Caco-2 (cell line): ENCODE data around the gene BCL2L2. TPM values are rescaled to one million over a fixed set of nuclear protein-coding genes. Genes with fewer than 3 reads are reported as not detected.
"Not testable (repeated sequence)": the region's sequence is repeated elsewhere in the genome, so short reads cannot be mapped to it uniquely, and the experiment has no call there.

ENCODE experiments used
- BruUV-seq: library from RNA; stranded (reverse); fragments of 400-500 nt; replicated peaks from 2 replicates; lab custom pipeline; 2021; lab: Mats Ljungman, UMichigan
- CTCF ChIA-PET: fragments of 300-600 bp; sonication (Branson Sonifier 250); formaldehyde crosslinking; loops from one replicate; lab custom pipeline; 2022; ENCODE audit warnings: antibody characterized with exemption; lab: Charles Lee
- POLR2A ChIA-PET: fragments of 300-600 bp; sonication (Branson Sonifier 250); formaldehyde crosslinking; loops from one replicate; lab custom pipeline; 2022; ENCODE audit warnings: antibody characterized with exemption; lab: Charles Lee
- DNase-seq, 2 experiments: peaks; one replicate each; pipeline versions ENCODE4 v3.0.0 to v3.0.0-alpha.2; 2020 to 2022
- H3K27me3 ChIP-seq: replicated peaks from 2 replicates; pipeline ENCODE4 v1.6.0; 2011; ENCODE audit warnings: low read length; ENCODE audit not compliant: control insufficient read depth, insufficient read depth
- H3K36me3 ChIP-seq: 2 replicates; pipeline ENCODE4 v1.5.1; 2011; ENCODE audit warnings: low read length; ENCODE audit not compliant: control insufficient read depth, insufficient read depth
- H3K4me1 ChIP-seq: fragments of 250-450 bp; sonication (Bioruptor Pico); 2 replicates; pipeline ENCODE4 v1.5.1; 2020; ENCODE audit warnings: mild to moderate bottlenecking
- H3K4me3 ChIP-seq: 2 replicates; pipeline ENCODE4 v1.5.1; 2011; ENCODE audit warnings: low read depth, mild to moderate bottlenecking, control low read depth, low read length
- H3K9me3 ChIP-seq: fragments of 250-450 bp; sonication (Bioruptor Pico); 2 replicates; pipeline ENCODE4 v1.5.1; 2020; ENCODE audit warnings: mild to moderate bottlenecking, moderate library complexity
- H3K27ac Mint-ChIP-seq: one replicate; pipeline ENCODE4 v1.8.0; 2022; ENCODE audit warnings: mixed read lengths; ENCODE audit not compliant: unreplicated experiment
- H3K27me3 Mint-ChIP-seq: one replicate; pipeline ENCODE4 v1.8.0; 2022; ENCODE audit warnings: mixed read lengths; ENCODE audit not compliant: insufficient read depth, unreplicated experiment
- H3K36me3 Mint-ChIP-seq: one replicate; pipeline ENCODE4 v1.8.0; 2022; ENCODE audit warnings: mild to moderate bottlenecking, mixed read lengths; ENCODE audit not compliant: insufficient read depth, unreplicated experiment
- H3K4me1 Mint-ChIP-seq: one replicate; pipeline ENCODE4 v1.8.0; 2022; ENCODE audit warnings: low read depth, mixed read lengths; ENCODE audit not compliant: unreplicated experiment
- H3K4me3 Mint-ChIP-seq: one replicate; pipeline ENCODE4 v1.8.0; 2022; ENCODE audit warnings: mild to moderate bottlenecking, moderate library complexity, mixed read lengths; ENCODE audit not compliant: unreplicated experiment
- H3K9me3 Mint-ChIP-seq: one replicate; pipeline ENCODE4 v1.8.0; 2022; ENCODE audit warnings: mixed read lengths; ENCODE audit not compliant: unreplicated experiment
- intact Hi-C: fragments of 100-400 bp; cut with micrococcal nuclease; formaldehyde crosslinking; loops from one replicate; pipeline ENCODE4 v1.10.0; 2022; ENCODE audit not compliant: unreplicated experiment
- total RNA-seq: library from RNA; stranded (reverse); gene quantifications from 2 replicates; pipeline ENCODE4 v1.2.3, GENCODE V29; 2022
- TF ChIP-seq, protein P1 (sequence below), 2 experiments: fragments of 200-600 bp in 1 of 2; IDR thresholded peaks; 1 replicate in 1 of 2; 2 replicates in 1 of 2; pipeline versions ENCODE4 v1.5.1 to v1.8.0; 2011 to 2022; ENCODE audit warnings: antibody characterized with exemption in 1 of 2, control low read depth in 1 of 2, inconsistent platforms in 1 of 2, low read depth in 1 of 2, low read length in 1 of 2, mild to moderate bottlenecking in 1 of 2, moderate library complexity in 1 of 2; ENCODE audit not compliant: insufficient read depth in 1 of 2, severe bottlenecking in 1 of 2, unreplicated experiment in 1 of 2

BCL2L2 gene
- total RNA-seq, 1 experiment from 2014 or later, result 20.8 TPM

DNA sequence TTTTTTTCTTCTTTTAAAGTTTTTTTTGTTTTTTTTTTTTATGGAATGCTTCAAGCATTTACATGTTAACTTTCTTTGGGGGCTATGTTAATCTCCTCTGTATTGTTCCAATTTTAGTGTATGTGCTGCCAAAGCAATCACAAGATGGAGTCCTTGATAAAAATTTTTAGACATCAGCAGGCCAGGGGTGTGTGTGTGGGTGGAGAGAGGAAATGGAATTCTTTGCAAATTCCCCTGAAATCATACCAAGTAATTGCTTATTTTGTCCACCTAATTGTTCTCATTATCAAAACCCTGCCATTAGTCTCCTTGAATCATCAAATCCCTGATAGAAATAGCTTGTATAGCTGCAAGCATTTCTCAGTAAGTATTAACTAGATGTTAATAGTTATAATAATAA is 47.2 kb upstream of the BCL2L2 start:
- no peaks in the 10 kb centered on the region for H3K4me1 ChIP-seq
- TF ChIP-seq, protein P1, sequence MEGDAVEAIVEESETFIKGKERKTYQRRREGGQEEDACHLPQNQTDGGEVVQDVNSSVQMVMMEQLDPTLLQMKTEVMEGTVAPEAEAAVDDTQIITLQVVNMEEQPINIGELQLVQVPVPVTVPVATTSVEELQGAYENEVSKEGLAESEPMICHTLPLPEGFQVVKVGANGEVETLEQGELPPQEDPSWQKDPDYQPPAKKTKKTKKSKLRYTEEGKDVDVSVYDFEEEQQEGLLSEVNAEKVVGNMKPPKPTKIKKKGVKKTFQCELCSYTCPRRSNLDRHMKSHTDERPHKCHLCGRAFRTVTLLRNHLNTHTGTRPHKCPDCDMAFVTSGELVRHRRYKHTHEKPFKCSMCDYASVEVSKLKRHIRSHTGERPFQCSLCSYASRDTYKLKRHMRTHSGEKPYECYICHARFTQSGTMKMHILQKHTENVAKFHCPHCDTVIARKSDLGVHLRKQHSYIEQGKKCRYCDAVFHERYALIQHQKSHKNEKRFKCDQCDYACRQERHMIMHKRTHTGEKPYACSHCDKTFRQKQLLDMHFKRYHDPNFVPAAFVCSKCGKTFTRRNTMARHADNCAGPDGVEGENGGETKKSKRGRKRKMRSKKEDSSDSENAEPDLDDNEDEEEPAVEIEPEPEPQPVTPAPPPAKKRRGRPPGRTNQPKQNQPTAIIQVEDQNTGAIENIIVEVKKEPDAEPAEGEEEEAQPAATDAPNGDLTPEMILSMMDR (IDR thresholded peaks at IDR 0.05; ENCODE audit: insufficient read depth in 1 of 2, low read depth in 1 of 2, low read length in 1 of 2, severe bottlenecking in 1 of 2, unreplicated experiment in 1 of 2), result no peak
- H3K4me3 ChIP-seq, result no peak overlapping the region
- H3K27me3 ChIP-seq, result no peaks in the 10 kb centered on the region
- intact Hi-C loops, result no loop called here
- BruUV-seq, result no TSS peak
- Mint-ChIP-seq H3K36me3 (no peaks in the 10 kb centered on the region), H3K4me3 (no peak overlapping the region), H3K27ac (no peak overlapping the region), H3K9me3 (peaks cover 9% of the 10 kb centered on the region), H3K27me3 (no peaks in the 10 kb centered on the region), H3K4me1 (no peaks in the 10 kb centered on the region)
- POLR2A ChIA-PET, result no interaction called here
- CTCF ChIA-PET, result interaction anchor here (1.3 to 1.6 kb wide), 2 partner anchors 41 to 139 kb away, joined by 3 to 4 read pairs; no protein-coding TSS in a partner anchor
- peaks cover 5% of the 10 kb centered on the region; the same call in 1 of the 2 replicates for H3K9me3 ChIP-seq
- no peaks in the 10 kb centered on the region for H3K36me3 ChIP-seq
- no peak for DNase-seq

DNA sequence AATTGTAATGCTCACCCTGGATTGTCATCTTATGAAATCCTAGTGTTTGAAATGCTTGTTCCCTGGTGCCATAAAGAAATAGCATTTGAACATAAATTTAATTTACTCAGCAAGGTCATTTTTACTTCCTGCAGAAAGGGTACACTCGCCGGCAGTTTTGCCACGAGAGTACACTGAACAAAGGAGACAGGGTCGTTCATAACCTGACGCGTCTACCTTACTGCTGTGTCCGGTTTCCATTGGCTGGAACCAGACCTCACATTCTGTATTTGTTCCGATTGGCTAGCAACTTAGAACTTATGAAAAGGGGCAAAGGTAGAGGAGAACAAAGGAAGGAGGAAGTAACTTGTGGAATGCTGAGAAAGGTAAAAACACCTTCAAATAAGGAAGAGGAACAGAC is 45.8 kb upstream of the BCL2L2 start:
- H3K9me3 ChIP-seq, H3K4me1 ChIP-seq, DNase-seq, H3K27me3 ChIP-seq, H3K36me3 ChIP-seq, H3K4me3 ChIP-seq, BruUV-seq, H3K27ac Mint-ChIP-seq, intact Hi-C loops, H3K27me3 Mint-ChIP-seq, H3K4me3 Mint-ChIP-seq, H3K36me3 Mint-ChIP-seq, H3K4me1 Mint-ChIP-seq, POLR2A ChIA-PET, H3K9me3 Mint-ChIP-seq: not testable (repeated sequence)
- CTCF ChIA-PET, result interaction anchor here (0.6 to 1.3 kb wide), 2 partner anchors 40 to 293 kb away, joined by 4 read pairs; no protein-coding TSS in a partner anchor

DNA sequence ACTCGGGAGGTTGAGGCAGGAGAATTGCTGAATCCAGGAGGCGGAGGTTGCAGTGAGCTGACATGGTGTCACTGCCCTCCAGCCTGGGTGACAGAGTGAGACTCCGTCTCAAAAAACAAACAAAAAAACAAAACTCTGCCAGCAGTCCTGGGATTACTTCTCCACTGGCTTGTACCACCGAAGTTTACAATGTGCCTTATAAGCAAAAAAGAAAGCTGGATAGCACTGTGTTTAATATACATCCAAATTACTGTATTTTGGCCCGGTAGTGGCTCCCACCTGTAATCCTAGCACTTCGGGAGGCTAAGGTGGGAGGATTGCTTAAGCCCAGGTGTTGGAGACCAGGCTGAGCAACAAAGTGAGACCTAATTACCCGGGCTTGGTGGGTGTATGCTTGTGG is 37.4 kb upstream of the BCL2L2 start:
- Mint-ChIP-seq H3K4me3 (no peak overlapping the region), H3K9me3 (no peaks in the 10 kb centered on the region), H3K36me3 (no peaks in the 10 kb centered on the region), H3K27me3 (peaks cover 3% of the 10 kb centered on the region), H3K27ac (no peak overlapping the region), H3K4me1 (no peaks in the 10 kb centered on the region)
- H3K4me1 ChIP-seq, result no peaks in the 10 kb centered on the region
- BruUV-seq, result no TSS peak
- POLR2A ChIA-PET, result no interaction called here
- H3K36me3 ChIP-seq, result no peaks in the 10 kb centered on the region
- H3K4me3 ChIP-seq, result no peak overlapping the region
- CTCF ChIA-PET, result interaction anchor here (0.5 kb wide), 1 partner anchor 163 kb away, joined by 7 read pairs; no protein-coding TSS in a partner anchor
- H3K27me3 ChIP-seq, result no peaks in the 10 kb centered on the region
- intact Hi-C loops, result no loop called here
- DNase-seq, result no peak
- TF ChIP-seq, protein P1 (IDR thresholded peaks at IDR 0.05; ENCODE audit: insufficient read depth in 1 of 2, low read depth in 1 of 2, low read length in 1 of 2, severe bottlenecking in 1 of 2, unreplicated experiment in 1 of 2), result no peak
- H3K9me3 ChIP-seq, result no peaks in the 10 kb centered on the region
